ENCODE measurements around the gene OSBPL10. TPM values are rescaled to one million over a fixed set of nuclear protein-coding genes. Genes with fewer than 3 reads are reported as not detected.

The OSBPL10 gene
- total RNA-seq, 1 experiment from 2014 or later = 172 TPM

DNA sequence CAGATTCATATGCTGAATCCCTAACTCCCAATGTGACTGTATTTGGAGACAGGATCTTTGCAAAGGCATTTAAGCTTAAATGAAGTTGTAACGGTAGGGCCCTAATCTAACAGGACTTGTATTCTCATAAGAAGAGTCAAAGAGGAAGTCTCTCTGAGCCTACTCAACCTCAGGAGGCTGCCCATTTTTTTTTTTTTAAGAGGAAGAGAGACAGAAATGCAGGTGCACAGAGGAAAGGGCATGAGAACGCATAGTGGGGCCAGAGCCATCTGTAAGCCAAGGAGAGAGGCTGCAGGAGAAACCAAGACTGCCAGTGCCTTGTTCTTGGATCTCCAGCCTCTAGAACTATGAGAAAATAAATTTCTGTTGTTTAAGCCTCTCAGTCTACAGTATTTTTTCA, 28.9 kb upstream of the OSBPL10 start:
- BruUV-seq (replicated peaks) = no TSS peak
- no peaks in the 10 kb centered on the region for H3K4me1 Mint-ChIP-seq (ENCODE audit: insufficient read depth, unreplicated experiment)
- TF ChIP-seq, protein P1, sequence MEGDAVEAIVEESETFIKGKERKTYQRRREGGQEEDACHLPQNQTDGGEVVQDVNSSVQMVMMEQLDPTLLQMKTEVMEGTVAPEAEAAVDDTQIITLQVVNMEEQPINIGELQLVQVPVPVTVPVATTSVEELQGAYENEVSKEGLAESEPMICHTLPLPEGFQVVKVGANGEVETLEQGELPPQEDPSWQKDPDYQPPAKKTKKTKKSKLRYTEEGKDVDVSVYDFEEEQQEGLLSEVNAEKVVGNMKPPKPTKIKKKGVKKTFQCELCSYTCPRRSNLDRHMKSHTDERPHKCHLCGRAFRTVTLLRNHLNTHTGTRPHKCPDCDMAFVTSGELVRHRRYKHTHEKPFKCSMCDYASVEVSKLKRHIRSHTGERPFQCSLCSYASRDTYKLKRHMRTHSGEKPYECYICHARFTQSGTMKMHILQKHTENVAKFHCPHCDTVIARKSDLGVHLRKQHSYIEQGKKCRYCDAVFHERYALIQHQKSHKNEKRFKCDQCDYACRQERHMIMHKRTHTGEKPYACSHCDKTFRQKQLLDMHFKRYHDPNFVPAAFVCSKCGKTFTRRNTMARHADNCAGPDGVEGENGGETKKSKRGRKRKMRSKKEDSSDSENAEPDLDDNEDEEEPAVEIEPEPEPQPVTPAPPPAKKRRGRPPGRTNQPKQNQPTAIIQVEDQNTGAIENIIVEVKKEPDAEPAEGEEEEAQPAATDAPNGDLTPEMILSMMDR (IDR thresholded peaks at IDR 0.05; ENCODE audit: unreplicated experiment) = no peak
- H3K9me3 Mint-ChIP-seq (ENCODE audit: unreplicated experiment) = peaks cover 15% of the 10 kb centered on the region
- H3K36me3 Mint-ChIP-seq (ENCODE audit: insufficient read depth, unreplicated experiment) = peaks cover 6% of the 10 kb centered on the region
- intact Hi-C loops (cut with micrococcal nuclease) = no loop called here
- H3K27me3 Mint-ChIP-seq (ENCODE audit: insufficient read depth, unreplicated experiment) = no peaks in the 10 kb centered on the region
- ChIA-PET POLR2A (no interaction called here), CTCF (interaction anchor here (1.0 to 3.0 kb wide), 3 partner anchors 10 to 134 kb away, joined by 3 to 10 read pairs (median 4); no protein-coding TSS in a partner anchor)
- no peak overlapping the region for H3K4me3 Mint-ChIP-seq (ENCODE audit: unreplicated experiment)
- H3K27ac Mint-ChIP-seq (ENCODE audit: low read depth, unreplicated experiment) = no peak overlapping the region
- no peak for DNase-seq (ENCODE audit: unreplicated experiment)

DNA sequence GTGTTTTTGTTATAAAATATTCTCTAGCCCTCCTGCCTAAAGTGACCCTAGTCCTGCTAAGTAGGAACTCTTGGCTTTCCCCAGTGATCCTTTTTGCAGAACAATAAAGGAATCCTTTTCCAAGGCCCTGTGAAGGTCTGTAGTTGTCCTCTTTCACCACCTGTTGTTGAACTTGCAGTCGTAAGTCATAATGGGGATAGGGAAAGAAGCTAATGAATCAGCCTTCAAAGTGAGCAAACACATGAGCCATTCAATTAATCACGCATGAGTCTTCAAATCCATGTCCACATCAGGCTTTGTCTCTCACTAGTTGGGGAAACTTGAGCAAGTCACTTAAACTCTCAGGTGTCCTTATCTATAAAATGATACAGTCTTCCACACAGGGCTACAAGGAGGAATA, 28.0 kb upstream of the OSBPL10 start:
- H3K27me3 Mint-ChIP-seq (ENCODE audit: insufficient read depth, unreplicated experiment) = no peaks in the 10 kb centered on the region
- DNase-seq (ENCODE audit: unreplicated experiment) = peak; percentile 14
- TF ChIP-seq, protein P1 (IDR thresholded peaks at IDR 0.05; ENCODE audit: unreplicated experiment) = no peak
- intact Hi-C loops (cut with micrococcal nuclease) = no loop called here
- peaks cover 15% of the 10 kb centered on the region for H3K9me3 Mint-ChIP-seq (ENCODE audit: unreplicated experiment)
- ChIA-PET POLR2A (no interaction called here), CTCF (interaction anchor here (1.2 to 3.0 kb wide), 2 partner anchors 10 to 135 kb away, joined by 4 to 10 read pairs; no protein-coding TSS in a partner anchor)
- no peaks in the 10 kb centered on the region for H3K36me3 Mint-ChIP-seq (ENCODE audit: insufficient read depth, unreplicated experiment)
- no peak overlapping the region for H3K27ac Mint-ChIP-seq (ENCODE audit: low read depth, unreplicated experiment)
- H3K4me1 Mint-ChIP-seq (ENCODE audit: insufficient read depth, unreplicated experiment) = peaks cover 4% of the 10 kb centered on the region
- no TSS peak for BruUV-seq (replicated peaks)
- H3K4me3 Mint-ChIP-seq (ENCODE audit: unreplicated experiment) = no peak overlapping the region

DNA sequence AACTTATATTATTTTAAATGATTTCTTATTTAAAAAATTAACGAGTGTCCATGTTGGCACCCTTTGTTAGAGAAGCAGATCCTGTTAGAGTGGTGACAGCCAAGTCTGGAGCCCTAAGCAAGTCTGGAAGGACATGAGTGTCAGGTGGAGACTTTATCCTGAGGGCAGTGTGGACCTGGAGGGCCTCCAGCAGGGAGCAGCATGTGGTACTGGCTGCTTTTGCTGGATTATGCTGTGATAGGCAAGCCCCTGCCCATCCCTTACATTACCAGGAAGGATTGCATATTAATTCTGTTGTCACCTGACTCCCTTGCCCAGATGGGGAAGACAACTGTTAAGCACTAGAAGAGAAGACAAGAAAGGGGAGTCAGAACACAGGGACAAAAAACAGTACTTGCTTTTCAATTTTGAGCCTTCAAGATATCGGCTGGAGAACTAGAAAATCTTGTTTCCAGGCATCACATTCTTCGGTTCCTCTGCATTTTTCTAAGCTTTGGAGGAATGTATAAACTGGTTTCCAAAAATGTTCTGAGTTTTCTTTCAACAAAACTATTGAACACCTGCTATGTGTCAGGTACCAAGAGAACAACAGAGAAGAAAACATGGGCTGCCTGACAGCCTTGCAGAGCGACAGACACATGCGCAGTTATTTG, 23.2 kb upstream of the OSBPL10 start:
- BruUV-seq (replicated peaks) = no TSS peak
- CTCF ChIA-PET = interaction anchor here (1.0 kb wide), 1 partner anchor 15 kb away, joined by 5 read pairs; no protein-coding TSS in a partner anchor
- intact Hi-C loops (cut with micrococcal nuclease) = no loop called here
- POLR2A ChIA-PET = interaction anchor here (2.2 kb wide), 1 partner anchor 22 kb away, joined by 8 read pairs; the partner anchor contains the start of gene ZNF860
- Mint-ChIP-seq H3K9me3 (ENCODE audit: unreplicated experiment) (no peaks in the 10 kb centered on the region), H3K4me1 (ENCODE audit: insufficient read depth, unreplicated experiment) (peaks cover 6% of the 10 kb centered on the region), H3K4me3 (ENCODE audit: unreplicated experiment) (no peak overlapping the region), H3K27me3 (ENCODE audit: insufficient read depth, unreplicated experiment) (no peaks in the 10 kb centered on the region), H3K27ac (ENCODE audit: low read depth, unreplicated experiment) (no peak overlapping the region), H3K36me3 (ENCODE audit: insufficient read depth, unreplicated experiment) (no peaks in the 10 kb centered on the region)
- TF ChIP-seq, protein P1 (IDR thresholded peaks at IDR 0.05; ENCODE audit: unreplicated experiment) = no peak
- peak; percentile 22 for DNase-seq (ENCODE audit: unreplicated experiment)

DNA sequence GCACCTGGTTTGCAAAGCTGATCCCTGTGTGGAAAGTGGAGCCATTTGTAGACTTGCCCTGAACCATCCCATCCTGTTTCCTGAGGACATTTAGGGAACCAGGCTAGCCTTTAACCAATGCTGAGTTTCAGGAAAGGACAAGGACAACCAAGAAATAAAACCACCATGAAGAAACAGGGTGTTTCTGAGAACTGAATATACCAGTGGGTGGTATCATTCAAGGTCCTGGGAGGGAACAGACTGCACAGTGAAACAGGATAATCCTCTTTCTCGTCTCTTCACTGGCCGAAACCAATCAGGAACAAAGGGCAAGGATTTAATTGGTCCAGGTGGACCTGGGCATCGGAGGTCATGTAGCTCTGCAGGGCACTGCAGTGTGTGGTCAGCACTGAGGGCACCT, 22.3 kb upstream of the OSBPL10 start:
- no peaks in the 10 kb centered on the region for H3K9me3 Mint-ChIP-seq (ENCODE audit: unreplicated experiment)
- no peak for DNase-seq (ENCODE audit: unreplicated experiment)
- intact Hi-C loops (cut with micrococcal nuclease) = no loop called here
- peaks cover 6% of the 10 kb centered on the region for H3K4me1 Mint-ChIP-seq (ENCODE audit: insufficient read depth, unreplicated experiment)
- TF ChIP-seq, protein P1 (IDR thresholded peaks at IDR 0.05; ENCODE audit: unreplicated experiment) = no peak
- ChIA-PET CTCF (no interaction called here), POLR2A (interaction anchor here (2.2 kb wide), 1 partner anchor 21 kb away, joined by 8 read pairs; the partner anchor contains the start of gene ZNF860)
- no peaks in the 10 kb centered on the region for H3K27me3 Mint-ChIP-seq (ENCODE audit: insufficient read depth, unreplicated experiment)
- H3K4me3 Mint-ChIP-seq (ENCODE audit: unreplicated experiment) = no peak overlapping the region
- H3K36me3 Mint-ChIP-seq (ENCODE audit: insufficient read depth, unreplicated experiment) = no peaks in the 10 kb centered on the region
- no TSS peak for BruUV-seq (replicated peaks)
- H3K27ac Mint-ChIP-seq (ENCODE audit: low read depth, unreplicated experiment) = no peak overlapping the region

All from MCF 10A (cell line).